K562 (cell line): Measurements from ENCODE around the gene ACTR3C. TPM values are rescaled to one million over a fixed set of nuclear protein-coding genes. Genes with fewer than 3 reads are reported as not detected.

ENCODE experiments used
- CBFA2T2 ChIP-seq: fragments of 450-650 bp; conservative IDR thresholded peaks from 2 replicates; pipeline ENCODE4 v1.6.1; 2017; ENCODE audit warnings: mild to moderate bottlenecking
- CEBPG ChIP-seq, 3 experiments: fragments of 200-800 bp in 1 of 3; sonication (Bioruptor generic) in 1 of 3; sonication (generic) in 1 of 3; formaldehyde crosslinking in 1 of 3; IDR thresholded peaks in 2 of 3; conservative IDR thresholded peaks in 1 of 3; 2 replicates each; pipeline versions ENCODE4 v1.6.1 to v1.8.0; 2016 to 2022; ENCODE audit warnings: missing compliant biosample characterization in 2 of 3, missing genetic modification characterization in 2 of 3, mild to moderate bottlenecking in 1 of 3, missing genetic modification reagents in 1 of 3
- ESRRB ChIP-seq: fragments of 250-450 bp; sonication (Bioruptor Pico); IDR thresholded peaks from 2 replicates; pipeline ENCODE4 v1.5.0; 2020; ENCODE audit warnings: mild to moderate bottlenecking, moderate library complexity, borderline replicate concordance
- HINFP ChIP-seq: fragments of 450-650 bp; conservative IDR thresholded peaks from 2 replicates; pipeline ENCODE4 v1.6.1; 2016; ENCODE audit warnings: missing genetic modification characterization, low read depth, mild to moderate bottlenecking, control low read depth, missing compliant biosample characterization
- HMBOX1 ChIP-seq: sonication (generic); IDR thresholded peaks from 2 replicates; pipeline ENCODE4 v1.6.1; 2016
- IRF1 ChIP-seq: sonication (generic); formaldehyde crosslinking; IDR thresholded peaks from 2 replicates; pipeline ENCODE4 v1.8.0; 2022; ENCODE audit warnings: missing genetic modification reagents, mild to moderate bottlenecking, borderline replicate concordance
- MEF2A ChIP-seq: IDR thresholded peaks from 2 replicates; pipeline ENCODE4 v1.6.1; 2011; ENCODE audit warnings: low read depth, mild to moderate bottlenecking, low read length, moderate library complexity; ENCODE audit not compliant: control insufficient read depth
- MEF2D ChIP-seq: conservative IDR thresholded peaks from 2 replicates; pipeline ENCODE4 v1.6.1; 2016; ENCODE audit warnings: low read depth, missing genetic modification characterization, missing compliant biosample characterization
- PRDM10 ChIP-seq: fragments of 450-650 bp; IDR thresholded peaks from 2 replicates; pipeline ENCODE4 v1.6.1; 2018; ENCODE audit not compliant: partially characterized antibody
- RAD51 ChIP-seq: fragments of 450-650 bp; IDR thresholded peaks from 2 replicates; pipeline ENCODE4 v1.7.1; 2016; ENCODE audit warnings: low read depth, mild to moderate bottlenecking, borderline replicate concordance
- RBM34 ChIP-seq: fragments of 200-400 bp; formaldehyde crosslinking; IDR thresholded peaks from 2 replicates; pipeline ENCODE4 v1.6.1; 2018; ENCODE audit warnings: low read length, borderline replicate concordance; ENCODE audit not compliant: insufficient read depth
- TARDBP ChIP-seq: fragments of 450-650 bp; IDR thresholded peaks from 2 replicates; pipeline ENCODE4 v1.6.1; 2016
- TCF3 ChIP-seq: sonication (generic); formaldehyde crosslinking; IDR thresholded peaks from 2 replicates; pipeline ENCODE4 v1.4.0; 2020; ENCODE audit warnings: mild to moderate bottlenecking, missing genetic modification reagents
- USF1 ChIP-seq: sonication (generic); formaldehyde crosslinking; IDR thresholded peaks from 2 replicates; pipeline ENCODE4 v1.9.0; 2022; ENCODE audit warnings: mild to moderate bottlenecking, missing genetic modification reagents
- VEZF1 ChIP-seq: fragments of 200-800 bp; sonication (Bioruptor generic); IDR thresholded peaks from 2 replicates; pipeline ENCODE4 v1.6.1; 2017; ENCODE audit warnings: missing genetic modification characterization, missing compliant biosample characterization
- ZNF263 ChIP-seq: sonication (generic); formaldehyde crosslinking; IDR thresholded peaks from 2 replicates; pipeline ENCODE4 v1.8.0; 2022; ENCODE audit warnings: mild to moderate bottlenecking, missing genetic modification reagents, borderline replicate concordance
- ZNF431 ChIP-seq: sonication (generic); formaldehyde crosslinking; IDR thresholded peaks from 2 replicates; pipeline ENCODE4 v1.8.0; 2022; ENCODE audit warnings: mild to moderate bottlenecking, missing genetic modification reagents
- polyA plus RNA-seq, 8 experiments: library from polyadenylated mRNA; depleted of rRNA in 4 of 8; stranded (reverse) in 5 of 8; unstranded in 3 of 8; fragments of >200 nt; fragmentation: Nextera tagmentation in 2 of 8; fragmentation: Illumina TruSeq in 1 of 8; extraction: Ambion mirVana in 2 of 8; extraction: Trizol in 1 of 8; gene quantifications; 2 replicates each; pipeline versions ENCODE4 v1.2.1 to v1.2.3, GENCODE V29; 2011 to 2014; ENCODE audit warnings: inconsistent platforms in 1 of 8, missing spikeins in 1 of 8
- total RNA-seq, 7 experiments: library from RNA; depleted of rRNA in 6 of 7; stranded (reverse); fragments of >200 nt in 6 of 7; fragmentation: Illumina TruSeq in 2 of 7; extraction: Trizol in 2 of 7; gene quantifications; 2 replicates each; pipeline versions ENCODE4 v1.2.1 to v1.2.3, GENCODE V29; 2011 to 2021; ENCODE audit warnings: low replicate concordance in 1 of 7

ACTR3C gene
- total and polyA plus RNA-seq, 9 of the 15 experiments (the other 6 are each of a cell fraction or from before 2014, with no cell fraction given) = 9.0 to 35.4 (median 13.3) TPM

- peak; percentile 85 for TF ChIP-seq PRDM10
- TF ChIP-seq ZNF431 (CRISPR knock-in tag) = no peak
- TF ChIP-seq TARDBP = no peak
- no peak; the same call in 1 of the 2 replicates for TF ChIP-seq HMBOX1
- TF ChIP-seq CEBPG (CRISPR knock-in tag; IDR thresholded peaks at IDR 0.05) = no peak
- no peak for TF ChIP-seq CEBPG (tag; conservative IDR thresholded peaks at IDR 0.05 in 1 of 2, IDR thresholded peaks at IDR 0.05 in 1 of 2)
- TF ChIP-seq IRF1 (CRISPR knock-in tag) = no peak
- TF ChIP-seq CBFA2T2 = peak; percentile 76
- no peak for TF ChIP-seq ESRRB (CRISPR knock-in tag)
- TF ChIP-seq USF1 (CRISPR knock-in tag) = no peak
- peak; percentile 6 for TF ChIP-seq MEF2D (tag)
- TF ChIP-seq RBM34 = no peak
- TF ChIP-seq MEF2A = peak; percentile 54; the same call in 1 of the 2 replicates
- peak; percentile 92 for TF ChIP-seq ZNF263
- TF ChIP-seq TCF3 = peak; percentile 80
- TF ChIP-seq RAD51 = no peak
- no peak for TF ChIP-seq HINFP (tag)
- peak; percentile 44; the same call in 1 of the 2 replicates for TF ChIP-seq VEZF1 (CRISPR knock-in tag)
Measured at GRCh38 chr7:150317748-150318444, 5.4 kb downstream of the ACTR3C start (continued).
